ENCODE data around the gene CDK5R1.

Gene CDK5R1

DNA sequence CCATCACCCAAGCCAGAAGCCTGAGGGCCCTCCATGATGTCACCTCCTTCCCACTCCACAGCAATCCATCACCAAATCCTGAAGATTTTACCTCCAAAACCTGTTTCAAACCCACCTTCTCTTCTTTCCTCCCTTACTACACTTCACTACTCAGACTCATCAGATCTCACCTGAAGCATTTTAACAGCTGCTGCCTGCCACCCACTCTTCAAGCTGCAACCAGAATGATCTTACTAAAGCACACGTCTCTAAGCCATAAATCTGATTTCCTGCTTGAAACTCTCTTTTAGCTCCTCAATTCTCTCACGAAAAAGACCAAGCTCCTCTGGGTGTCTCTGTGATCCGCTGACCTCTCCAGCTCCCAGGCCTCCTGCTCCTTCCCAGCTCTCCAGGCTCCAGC is 46.5 kb downstream of the CDK5R1 start:
- in situ Hi-C loops (cut with MboI; ENCODE audit: low pct_unique_long_range_greater_than_20kb, low sequenced_read_pairs, unreplicated experiment) = no loop called here

DNA sequence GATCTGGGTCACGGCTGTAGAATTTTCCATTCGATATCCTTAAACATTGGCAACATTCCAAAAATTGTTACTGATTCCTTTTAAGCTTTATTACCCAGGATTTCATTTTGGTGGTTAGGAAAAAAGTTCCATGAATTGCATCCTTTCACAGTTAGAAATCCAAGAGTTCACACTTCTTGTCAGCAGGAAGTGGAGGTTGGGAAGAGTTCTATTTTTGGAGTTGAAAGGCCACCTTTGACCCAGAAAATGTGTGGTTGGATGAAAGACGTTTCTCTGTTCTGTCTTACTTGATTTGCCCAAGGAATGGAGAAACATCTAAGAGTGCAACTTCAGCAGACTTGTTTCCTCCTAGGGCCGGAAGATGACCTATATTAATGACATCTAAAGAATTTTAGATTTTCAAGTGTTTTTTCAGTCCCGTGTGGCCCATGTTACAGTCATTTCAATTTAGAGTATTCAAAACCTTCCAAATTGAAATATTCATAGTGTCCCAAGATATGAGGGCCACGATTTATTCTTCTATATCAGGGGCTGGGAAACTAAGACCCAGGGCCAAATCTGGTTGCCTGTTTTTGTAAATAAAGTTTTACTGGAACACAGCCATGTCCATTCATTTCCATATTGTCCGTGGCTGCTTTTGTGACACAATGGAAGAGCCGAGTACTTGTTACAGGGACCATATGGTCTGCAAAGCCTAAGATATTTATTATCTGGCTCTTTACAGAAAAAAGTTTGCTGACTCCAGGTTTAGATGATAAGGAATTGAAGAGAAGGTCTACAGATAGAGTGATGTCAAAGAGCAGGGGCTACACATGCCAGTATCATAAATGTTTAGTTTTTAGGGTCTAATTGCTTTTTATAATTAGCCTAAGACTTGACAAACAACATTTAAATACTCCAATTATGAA is 50.2 kb downstream of the CDK5R1 start:
- in situ Hi-C loops (cut with MboI; ENCODE audit: low pct_unique_long_range_greater_than_20kb, low sequenced_read_pairs, unreplicated experiment) = no loop called here
- no peak for DNase-seq (ENCODE audit: low spot score)
- TF ChIP-seq, protein P1, sequence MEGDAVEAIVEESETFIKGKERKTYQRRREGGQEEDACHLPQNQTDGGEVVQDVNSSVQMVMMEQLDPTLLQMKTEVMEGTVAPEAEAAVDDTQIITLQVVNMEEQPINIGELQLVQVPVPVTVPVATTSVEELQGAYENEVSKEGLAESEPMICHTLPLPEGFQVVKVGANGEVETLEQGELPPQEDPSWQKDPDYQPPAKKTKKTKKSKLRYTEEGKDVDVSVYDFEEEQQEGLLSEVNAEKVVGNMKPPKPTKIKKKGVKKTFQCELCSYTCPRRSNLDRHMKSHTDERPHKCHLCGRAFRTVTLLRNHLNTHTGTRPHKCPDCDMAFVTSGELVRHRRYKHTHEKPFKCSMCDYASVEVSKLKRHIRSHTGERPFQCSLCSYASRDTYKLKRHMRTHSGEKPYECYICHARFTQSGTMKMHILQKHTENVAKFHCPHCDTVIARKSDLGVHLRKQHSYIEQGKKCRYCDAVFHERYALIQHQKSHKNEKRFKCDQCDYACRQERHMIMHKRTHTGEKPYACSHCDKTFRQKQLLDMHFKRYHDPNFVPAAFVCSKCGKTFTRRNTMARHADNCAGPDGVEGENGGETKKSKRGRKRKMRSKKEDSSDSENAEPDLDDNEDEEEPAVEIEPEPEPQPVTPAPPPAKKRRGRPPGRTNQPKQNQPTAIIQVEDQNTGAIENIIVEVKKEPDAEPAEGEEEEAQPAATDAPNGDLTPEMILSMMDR (IDR thresholded peaks at IDR 0.05; ENCODE audit: extremely low read depth, insufficient read depth, missing control alignments) = no peak

More for the DNA sequence above, 46.5 kb downstream of the CDK5R1 start:
- TF ChIP-seq, protein P1 (IDR thresholded peaks at IDR 0.05; ENCODE audit: extremely low read depth, insufficient read depth, missing control alignments) = no peak
- no peak for DNase-seq (ENCODE audit: low spot score)

Data from GM13977 (cell line).